Prostate gland (tissue), 2 donors: Measurements from ENCODE around the gene KANK2. TPM values are rescaled to one million over a fixed set of nuclear protein-coding genes. Genes with fewer than 3 reads are reported as not detected.

Experiments
- DNase-seq: peaks from one replicate; pipeline ENCODE4 v3.0.0-alpha.2; 2019; ENCODE audit warnings: low spot score
- H3K27ac ChIP-seq, 2 donors: fragments of 200-600 bp; sonication (generic); 2 replicates each; pipeline ENCODE4 v1.5.1; 2017 to 2019
- H3K27me3 ChIP-seq: fragments of 200-600 bp; sonication (generic); replicated peaks from 2 replicates; pipeline ENCODE4 v1.5.1; 2019; ENCODE audit not compliant: insufficient read depth
- H3K36me3 ChIP-seq, 2 donors: fragments of 200-600 bp; sonication (generic); 1 replicate in 1 of 2; 2 replicates in 1 of 2; pipeline versions ENCODE4 v1.5.1 to v1.8.1; 2017 to 2019
- H3K4me1 ChIP-seq: fragments of 200-600 bp; sonication (generic); replicated peaks from 2 replicates; pipeline ENCODE4 v1.5.1; 2019
- H3K4me3 ChIP-seq, 2 donors: fragments of 200-600 bp; sonication (generic); 2 replicates each; pipeline ENCODE4 v1.5.1; 2017 to 2019
- H3K9me3 ChIP-seq: fragments of 200-600 bp; sonication (generic); 2 replicates; pipeline ENCODE4 v1.5.1; 2017
- CTCF ChIP-seq, 4 experiments: fragments of 200-600 bp in 2 of 4; fragments of 450-650 bp in 2 of 4; sonication (generic) in 2 of 4; IDR thresholded peaks; 1 replicate in 3 of 4; 2 replicates in 1 of 4; pipeline ENCODE4 v1.5.1; 2016 to 2019; ENCODE audit warnings: antibody characterized with exemption in 4 of 4, mild to moderate bottlenecking in 2 of 4, moderate library complexity in 2 of 4
- POLR2A ChIP-seq: fragments of 450-650 bp; IDR thresholded peaks from one replicate; pipeline ENCODE4 v1.6.1; 2016; ENCODE audit warnings: antibody characterized with exemption, mild to moderate bottlenecking
- POLR2AphosphoS5 ChIP-seq: sonication (generic); formaldehyde crosslinking; IDR thresholded peaks from one replicate; pipeline ENCODE4 v1.6.1; 2017; ENCODE audit warnings: antibody characterized with exemption
- WGBS: methylation state at CpG from one replicate; pipeline ENCODE4 v1.1.5; 2018; 5-methylcytosine and 5-hydroxymethylcytosine counted together
- intact Hi-C: fragments of 100-400 bp; cut with DNase I; formaldehyde crosslinking; loops from one replicate; pipeline ENCODE4 v1.14.2; 2022
- total RNA-seq, 2 donors: library from RNA; depleted of rRNA; stranded (reverse); fragments of >200 nt; gene quantifications; one replicate each; pipeline ENCODE4 v1.1.0, GENCODE V29; 2016

Gene KANK2
- total RNA-seq, 2 donors from 2014 or later = 150 to 370 TPM

DNA sequence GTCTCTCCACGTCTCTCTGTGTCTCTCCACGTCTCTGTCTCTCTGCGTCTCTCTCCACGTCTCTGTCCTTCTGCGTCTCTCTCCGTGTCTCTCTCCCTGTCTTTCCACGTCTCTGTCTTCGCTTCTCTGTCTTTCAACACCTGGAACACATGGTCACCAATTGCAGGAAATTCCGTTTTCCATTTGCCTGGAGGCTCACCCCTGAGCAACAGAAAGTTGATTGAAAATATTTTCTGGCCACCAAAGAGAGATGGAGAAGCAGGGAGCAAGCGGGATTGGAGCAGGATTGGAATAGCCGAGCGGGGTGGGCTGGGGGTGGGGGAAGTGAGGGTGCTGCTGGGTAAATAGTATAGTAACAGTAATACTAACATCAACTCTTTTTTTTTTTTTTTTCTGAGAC lies 1.7 kb downstream of the KANK2 start:
- intact Hi-C loops = no loop called here

DNA sequence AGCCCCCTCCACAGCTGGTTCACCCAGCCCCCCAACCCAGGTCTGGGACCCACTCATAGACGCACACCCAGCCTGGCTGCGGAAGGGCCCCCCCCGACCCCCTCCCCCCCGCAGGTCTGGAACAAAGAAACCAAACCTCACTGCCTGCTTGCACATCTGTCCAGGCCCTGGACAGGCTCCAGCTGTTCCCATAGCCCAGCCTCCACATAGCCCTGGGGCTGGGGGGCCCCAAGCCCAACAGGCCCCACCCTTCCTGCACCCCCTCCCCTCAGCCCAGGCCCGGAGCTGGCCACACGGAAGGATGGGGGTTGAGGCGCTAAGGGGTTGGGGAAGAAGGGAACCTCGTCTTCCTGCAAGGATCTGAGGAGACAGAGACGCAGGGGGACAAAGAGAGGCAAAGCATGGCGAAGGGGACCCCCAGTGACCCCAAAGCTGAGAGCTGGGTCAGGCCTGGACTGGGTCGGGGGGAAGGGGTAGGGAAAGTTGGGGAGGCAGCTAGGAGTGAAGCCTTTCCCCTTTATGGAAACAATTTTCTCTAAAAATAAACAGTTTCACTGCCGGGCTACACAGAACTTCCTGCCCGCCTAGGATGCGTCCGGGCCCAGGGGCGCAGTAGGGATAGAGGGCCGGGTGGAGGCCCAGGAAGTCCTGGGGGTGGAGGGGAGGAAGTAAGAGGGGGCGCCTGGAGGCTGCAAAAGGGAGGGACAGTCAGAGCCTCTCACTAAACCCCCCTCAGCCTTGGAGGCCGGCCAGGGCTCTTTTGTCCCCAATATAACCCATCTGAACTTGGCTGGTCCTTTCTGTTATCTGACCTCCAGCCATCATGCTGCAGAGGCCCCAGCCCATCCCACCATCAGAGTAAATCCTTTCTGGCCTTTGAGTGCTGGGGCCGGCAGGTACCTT lies 2.4 kb downstream of the KANK2 start:
- Histone ChIP-seq H3K36me3 (peaks cover 0 to 11% of the 10 kb centered on the region in 2 donors), H3K27ac (peak overlapping the region; percentile 89 to 90), H3K4me1 (no peaks in the 10 kb centered on the region), H3K27me3 (no peaks in the 10 kb centered on the region), H3K9me3 (no peaks in the 10 kb centered on the region), H3K4me3 (peak overlapping the region; percentile 12 to 20)
- WGBS = 29% methylated on average over 19 of the region's 20 CpGs
- no peak for TF ChIP-seq CTCF (IDR thresholded peaks at IDR 0.05)
- no peak for TF ChIP-seq POLR2AphosphoS5
- TF ChIP-seq POLR2A = no peak
- intact Hi-C loops = no loop called here
- DNase-seq = no peak

More for the DNA sequence above, 1.7 kb downstream of the KANK2 start:
- H3K27me3 ChIP-seq = no peaks in the 10 kb centered on the region
- WGBS = 67% methylated on average over 12 of the region's 12 CpGs
- H3K9me3 ChIP-seq = no peaks in the 10 kb centered on the region
- H3K4me3 ChIP-seq = peak overlapping the region in 1 of 2 donors; percentile 51
- peak overlapping the region; percentile 89 to 90 for H3K27ac ChIP-seq
- H3K4me1 ChIP-seq = no peaks in the 10 kb centered on the region
- DNase-seq = no peak
- H3K36me3 ChIP-seq = peaks cover 0 to 11% of the 10 kb centered on the region in 2 donors
- TF ChIP-seq POLR2AphosphoS5 = no peak
- no peak for TF ChIP-seq CTCF (IDR thresholded peaks at IDR 0.05)
- no peak for TF ChIP-seq POLR2A

DNA sequence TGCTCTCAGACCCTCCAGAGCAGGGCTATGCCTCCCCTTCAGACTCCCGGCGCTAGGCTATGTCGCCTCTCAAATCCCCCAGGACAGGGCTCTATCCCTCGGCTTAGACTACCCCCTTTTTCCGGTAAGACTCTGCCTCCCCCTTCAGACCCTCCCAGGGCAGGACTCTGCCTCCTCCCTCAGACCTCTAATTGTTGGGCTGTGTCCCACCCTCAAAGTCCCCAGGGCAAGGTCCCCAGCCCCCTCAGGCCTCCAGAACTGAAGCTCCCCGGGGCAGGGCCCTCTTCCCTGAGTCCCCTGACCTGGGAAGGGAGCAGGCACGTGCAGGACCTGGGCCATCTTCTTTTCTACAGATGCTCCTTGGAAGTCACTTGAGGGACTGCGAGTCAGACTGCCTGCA lies 3.2 kb downstream of the KANK2 start:
- DNase-seq = no peak
- no peak for TF ChIP-seq CTCF (IDR thresholded peaks at IDR 0.05)
- no peak for TF ChIP-seq POLR2AphosphoS5
- TF ChIP-seq POLR2A = no peak
- Histone ChIP-seq H3K9me3 (no peaks in the 10 kb centered on the region), H3K27ac (peak overlapping the region; percentile 89 to 90), H3K4me3 (peak overlapping the region in 1 of 2 donors; percentile 20), H3K36me3 (peaks cover 0 to 11% of the 10 kb centered on the region in 2 donors), H3K4me1 (no peaks in the 10 kb centered on the region), H3K27me3 (no peaks in the 10 kb centered on the region)
- intact Hi-C loops = no loop called here
- WGBS = 79% methylated on average over 8 of the region's 8 CpGs

DNA sequence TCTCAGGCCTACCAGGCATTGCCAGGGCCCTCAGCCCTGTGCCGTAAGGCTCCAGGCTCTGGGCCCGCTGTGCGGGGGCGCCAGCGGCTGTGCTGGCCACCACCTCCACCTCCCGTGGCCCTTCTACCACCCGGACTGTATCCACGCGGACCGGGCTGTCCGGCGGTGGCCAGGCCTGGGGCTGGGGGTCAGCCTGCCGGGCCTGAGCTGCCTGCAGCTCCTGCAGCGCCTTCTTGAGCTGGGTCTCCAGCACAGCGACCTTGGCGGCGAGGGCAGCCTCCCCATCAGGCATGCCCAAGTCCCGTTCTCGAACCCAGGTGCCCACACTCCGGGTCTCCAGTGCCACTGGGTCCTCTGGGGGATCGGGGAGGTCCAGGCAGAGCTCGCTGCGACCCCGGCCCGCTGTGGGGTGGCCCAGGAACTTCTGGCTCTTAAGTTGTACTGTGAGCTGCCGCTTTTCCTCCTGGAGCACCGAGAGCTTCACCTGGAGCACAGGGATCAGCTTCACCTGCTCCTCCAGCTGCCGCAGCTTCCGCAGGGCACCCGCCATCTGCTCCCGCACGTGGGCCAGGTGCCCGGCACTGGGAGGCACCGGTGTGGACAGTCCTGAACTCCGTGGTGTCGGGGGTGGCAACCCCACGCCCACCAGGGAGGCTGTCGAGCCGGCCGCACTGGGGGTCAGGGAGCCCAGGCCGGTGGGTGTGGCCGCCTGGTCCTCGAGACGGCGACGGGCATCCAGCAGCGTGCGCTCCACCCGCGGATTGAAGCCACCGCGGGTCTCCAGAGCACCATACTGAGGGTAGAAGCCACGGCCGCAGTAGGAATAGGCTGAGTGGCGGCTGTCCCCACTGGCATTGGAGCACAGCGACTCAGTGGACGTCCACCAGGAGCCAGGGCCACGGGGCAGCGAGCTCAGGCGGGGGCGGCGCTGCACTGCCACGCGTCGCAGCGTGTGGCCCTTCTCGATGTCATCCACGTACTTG lies 4.1 kb downstream of the KANK2 start:
- H3K4me3 ChIP-seq = no peak overlapping the region

More for the DNA sequence above, 4.1 kb downstream of the KANK2 start:
- Histone ChIP-seq H3K4me1 (no peaks in the 10 kb centered on the region), H3K36me3 (peaks cover 0 to 11% of the 10 kb centered on the region in 2 donors), H3K27me3 (no peaks in the 10 kb centered on the region), H3K27ac (peak overlapping the region; percentile 89 to 90), H3K9me3 (no peaks in the 10 kb centered on the region)
- TF ChIP-seq CTCF (IDR thresholded peaks at IDR 0.05) = no peak
- DNase-seq = no peak
- WGBS = 88% methylated on average over 37 of the region's 68 CpGs
- intact Hi-C loops = no loop called here
